Effector memory CD4-positive, alpha-beta T cell (primary cell): ENCODE data around the gene HMX3.
A peak's percentile ranks its signal among the peaks of the same experiment; 100 is the strongest.

Experiments
- DNase-seq, 3 donors: peaks; one replicate each; pipeline ENCODE4 v3.0.0-alpha.2; 2020
- H3K27ac ChIP-seq: 2 replicates; pipeline ENCODE4 v1.7.0; 2013; ENCODE audit warnings: mild to moderate bottlenecking, low read length, moderate library complexity; ENCODE audit not compliant: insufficient read depth, poor library complexity, severe bottlenecking
- H3K27me3 ChIP-seq: replicated peaks from 2 replicates; pipeline ENCODE4 v1.7.0; 2013; ENCODE audit warnings: mild to moderate bottlenecking, low read length; ENCODE audit not compliant: insufficient read depth, control insufficient read depth, poor library complexity, severe bottlenecking
- H3K36me3 ChIP-seq: 2 replicates; pipeline ENCODE4 v1.7.0; 2013; ENCODE audit warnings: mild to moderate bottlenecking, low read length, moderate library complexity; ENCODE audit not compliant: control insufficient read depth, insufficient read depth
- H3K4me1 ChIP-seq: 2 replicates; pipeline ENCODE4 v1.7.0; 2013; ENCODE audit warnings: low read length, mild to moderate bottlenecking; ENCODE audit not compliant: control insufficient read depth, insufficient read depth, poor library complexity, severe bottlenecking
- H3K4me3 ChIP-seq: 2 replicates; pipeline ENCODE4 v1.7.0; 2013; ENCODE audit warnings: low read length, low read depth, mild to moderate bottlenecking; ENCODE audit not compliant: insufficient read depth, poor library complexity, severe bottlenecking
- H3K9me3 ChIP-seq: 2 replicates; pipeline ENCODE4 v1.7.0; 2013; ENCODE audit warnings: mild to moderate bottlenecking, low read length, moderate library complexity; ENCODE audit not compliant: control insufficient read depth

The HMX3 gene

DNA sequence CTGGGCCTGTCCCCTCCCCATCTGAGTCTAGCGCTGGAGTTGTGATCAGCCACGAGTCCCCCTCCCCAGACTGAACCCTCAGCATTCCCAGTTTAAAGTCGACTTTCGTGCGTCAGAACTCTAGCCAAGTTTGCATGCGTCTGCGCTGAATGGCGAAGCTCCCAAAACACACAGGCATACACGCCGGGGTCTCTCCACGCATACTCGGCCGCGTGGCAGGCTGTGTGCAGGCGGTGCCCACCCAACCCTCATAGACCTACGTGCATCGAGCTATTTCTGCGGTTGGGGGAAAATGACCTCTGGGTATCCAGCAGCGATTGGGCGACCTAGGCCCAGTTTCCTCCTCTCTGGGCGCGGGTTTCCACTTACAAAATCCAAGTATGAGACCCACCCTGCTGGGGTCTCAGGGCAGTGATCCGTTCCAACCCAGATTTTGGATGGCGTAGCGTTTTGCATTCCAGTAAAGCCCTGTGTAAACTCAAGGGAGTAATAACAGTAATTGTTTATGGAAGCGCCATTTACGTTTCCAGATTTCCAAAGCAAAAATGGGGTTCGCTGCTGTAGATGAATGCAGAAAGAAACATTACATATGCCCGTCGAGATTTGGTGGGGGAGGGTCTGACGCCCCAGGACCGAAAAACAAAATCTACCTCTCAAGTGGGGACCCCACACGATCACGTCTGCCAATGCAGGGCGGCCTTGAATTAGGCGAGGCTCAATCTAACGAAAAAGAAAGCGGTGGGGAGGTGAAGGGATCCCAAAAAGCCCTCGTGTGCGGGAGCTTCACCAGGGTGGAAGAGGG is 2.0 kb upstream of the HMX3 start:
- Histone ChIP-seq H3K36me3 (no peaks in the 10 kb centered on the region), H3K4me3 (no peak overlapping the region), H3K27ac (no peak overlapping the region), H3K9me3 (no peaks in the 10 kb centered on the region), H3K4me1 (peaks cover 49% of the 10 kb centered on the region), H3K27me3 (peaks cover 76% of the 10 kb centered on the region)
- DNase-seq: no peak

DNA sequence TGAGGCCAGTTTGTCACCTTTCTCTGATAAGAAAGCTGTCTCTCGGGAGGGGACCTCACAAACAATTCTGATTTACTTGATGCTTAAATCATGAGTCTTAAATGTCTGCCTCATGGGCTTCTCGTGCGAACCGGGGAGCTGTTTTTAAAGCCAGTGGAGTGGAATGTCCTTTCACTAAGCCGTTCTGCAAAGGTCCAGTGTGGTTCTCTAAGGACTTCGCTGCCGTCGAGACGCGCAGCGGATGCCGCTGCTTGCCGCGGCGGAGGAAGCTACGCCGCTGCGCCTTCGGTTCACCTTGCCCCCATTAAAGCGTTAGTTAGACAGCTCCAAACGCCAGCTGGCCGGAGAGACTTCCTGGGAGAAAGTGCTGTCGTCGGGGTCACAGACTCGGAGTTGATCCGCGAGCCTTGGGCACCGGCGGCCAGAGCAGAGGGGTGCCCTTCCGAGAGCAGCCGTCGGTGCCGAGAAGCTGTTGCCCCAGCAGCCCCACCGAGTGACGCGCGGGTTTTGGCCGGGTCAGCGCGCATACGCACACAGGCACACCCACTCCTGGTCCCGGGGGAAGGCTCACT is 1.3 kb upstream of the HMX3 start:
- H3K9me3 ChIP-seq: no peaks in the 10 kb centered on the region
- H3K27me3 ChIP-seq: peaks cover 79% of the 10 kb centered on the region
- H3K36me3 ChIP-seq: no peaks in the 10 kb centered on the region
- H3K4me1 ChIP-seq: peaks cover 51% of the 10 kb centered on the region
- H3K4me3 ChIP-seq: peak overlapping the region; percentile 68
- DNase-seq: no peak
- H3K27ac ChIP-seq: no peak overlapping the region

DNA sequence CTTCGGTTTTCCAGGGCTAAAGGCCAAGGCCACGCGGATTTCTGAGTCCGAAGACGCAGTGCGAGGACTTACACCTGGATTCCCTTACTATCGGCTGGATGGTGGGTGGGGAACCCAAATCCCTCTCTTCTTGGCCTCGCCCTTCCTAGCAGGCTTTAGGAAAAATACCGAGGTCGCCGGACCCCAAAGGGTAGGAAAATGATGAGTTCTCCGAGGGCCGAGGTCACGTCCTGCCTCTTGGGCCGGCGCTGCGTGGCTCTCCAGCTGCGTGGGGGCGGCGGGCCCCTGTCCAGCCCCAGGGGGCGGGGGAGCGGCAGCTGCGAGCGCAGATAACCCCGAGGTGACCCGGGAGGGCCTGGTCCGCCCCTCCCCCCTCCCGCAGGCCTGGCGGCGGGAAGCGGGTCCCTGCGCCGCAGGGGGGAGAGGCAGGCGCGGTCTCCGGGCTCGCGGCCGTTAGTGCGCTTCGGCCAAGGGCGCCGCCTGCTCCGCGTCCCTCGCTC is 805 bp upstream of the HMX3 start:
- no peak overlapping the region for H3K27ac ChIP-seq
- no peaks in the 10 kb centered on the region for H3K9me3 ChIP-seq
- no peak for DNase-seq
- H3K36me3 ChIP-seq: no peaks in the 10 kb centered on the region
- H3K27me3 ChIP-seq: peaks cover 84% of the 10 kb centered on the region
- peak overlapping the region; percentile 68 for H3K4me3 ChIP-seq
- H3K4me1 ChIP-seq: peaks cover 57% of the 10 kb centered on the region

DNA sequence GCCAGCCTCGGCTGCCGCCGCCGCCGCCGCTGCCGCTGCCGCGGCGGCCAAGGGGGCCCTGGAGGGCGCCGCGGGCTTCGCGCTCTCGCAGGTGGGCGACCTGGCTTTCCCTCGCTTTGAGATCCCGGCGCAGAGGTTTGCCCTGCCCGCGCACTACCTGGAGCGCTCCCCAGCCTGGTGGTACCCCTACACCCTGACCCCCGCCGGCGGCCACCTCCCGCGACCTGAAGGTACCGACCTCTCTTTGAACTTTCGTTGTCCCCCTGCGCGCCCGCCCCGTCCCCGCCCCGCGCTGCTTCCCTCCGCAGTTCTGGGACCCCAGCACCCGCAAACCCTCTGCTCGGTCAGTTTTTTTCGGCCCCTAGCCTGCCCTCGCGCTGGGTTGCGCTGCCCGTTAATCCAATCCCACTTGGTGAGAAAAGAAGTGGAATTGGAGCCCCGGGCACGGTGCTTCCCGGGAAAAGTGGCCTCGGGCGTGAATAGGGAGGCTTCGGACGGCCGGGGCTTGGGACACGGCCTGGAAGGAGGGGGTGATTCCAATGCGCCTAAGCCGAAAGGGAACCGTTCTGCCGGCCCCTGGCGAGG is 543 bp downstream of the HMX3 start:
- peaks cover 61% of the 10 kb centered on the region for H3K4me1 ChIP-seq
- DNase-seq: no peak
- H3K9me3 ChIP-seq: no peaks in the 10 kb centered on the region
- no peak overlapping the region for H3K27ac ChIP-seq
- H3K27me3 ChIP-seq: peaks cover 93% of the 10 kb centered on the region
- no peak overlapping the region for H3K4me3 ChIP-seq
- H3K36me3 ChIP-seq: no peaks in the 10 kb centered on the region

DNA sequence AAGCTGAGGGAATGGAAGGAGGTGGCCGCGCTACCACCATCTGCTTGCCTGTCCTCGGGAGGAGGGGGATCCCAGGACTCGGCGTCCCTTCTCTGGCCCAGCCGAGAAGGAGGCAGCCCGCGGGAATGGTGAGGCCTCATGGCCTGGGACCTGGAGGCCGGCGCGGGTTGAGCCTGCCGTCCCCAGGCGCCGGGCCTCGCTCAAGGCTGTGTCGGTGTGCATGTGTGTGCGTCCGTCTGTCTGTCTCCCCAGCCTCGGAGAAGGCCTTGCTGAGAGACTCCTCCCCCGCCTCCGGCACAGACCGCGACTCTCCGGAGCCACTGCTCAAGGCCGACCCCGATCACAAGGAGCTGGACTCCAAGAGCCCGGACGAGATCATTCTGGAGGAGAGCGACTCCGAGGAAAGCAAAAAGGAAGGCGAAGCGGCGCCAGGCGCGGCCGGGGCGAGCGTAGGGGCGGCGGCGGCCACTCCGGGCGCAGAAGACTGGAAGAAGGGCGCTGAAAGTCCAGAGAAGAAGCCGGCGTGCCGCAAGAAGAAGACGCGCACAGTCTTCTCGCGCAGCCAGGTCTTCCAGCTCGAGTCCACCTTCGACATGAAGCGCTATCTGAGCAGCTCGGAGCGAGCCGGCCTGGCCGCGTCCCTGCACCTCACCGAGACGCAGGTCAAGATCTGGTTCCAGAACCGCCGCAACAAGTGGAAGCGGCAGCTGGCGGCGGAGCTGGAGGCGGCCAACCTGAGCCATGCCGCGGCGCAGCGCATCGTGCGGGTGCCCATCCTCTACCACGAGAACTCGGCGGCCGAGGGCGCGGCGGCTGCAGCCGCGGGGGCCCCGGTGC is 1.3 kb downstream of the HMX3 start:
- Histone ChIP-seq H3K4me1 (peaks cover 63% of the 10 kb centered on the region), H3K27ac (no peak overlapping the region), H3K36me3 (no peaks in the 10 kb centered on the region), H3K9me3 (no peaks in the 10 kb centered on the region), H3K4me3 (peak overlapping the region; percentile 51), H3K27me3 (peaks cover 94% of the 10 kb centered on the region)
- DNase-seq: no peak

DNA sequence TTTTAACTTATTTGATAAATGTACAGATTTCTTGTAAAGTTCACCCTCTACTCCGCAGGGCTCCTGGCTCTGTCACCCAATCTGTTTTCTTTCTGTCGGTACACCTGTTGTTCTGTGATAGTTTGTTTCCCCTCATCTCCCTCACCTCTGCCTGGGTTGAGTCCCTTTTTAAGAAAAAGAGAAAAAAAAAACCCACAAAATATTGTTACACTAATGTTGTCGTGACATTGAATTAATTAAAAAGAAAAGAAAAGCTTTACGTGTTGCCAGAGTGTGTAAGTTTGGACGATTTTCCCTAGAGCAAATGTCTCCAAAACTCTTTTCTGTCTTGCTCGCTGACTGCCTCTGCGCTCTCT is 3.4 kb downstream of the HMX3 start:
- Histone ChIP-seq H3K4me1 (peaks cover 61% of the 10 kb centered on the region), H3K9me3 (no peaks in the 10 kb centered on the region), H3K27me3 (peaks cover 92% of the 10 kb centered on the region), H3K4me3 (no peak overlapping the region), H3K36me3 (no peaks in the 10 kb centered on the region), H3K27ac (no peak overlapping the region)
- DNase-seq: no peak

GRCh38 chr10:123139521-123140163 is 3.9 kb downstream of the HMX3 start:
- Histone ChIP-seq H3K4me1 (peaks cover 61% of the 10 kb centered on the region), H3K36me3 (no peaks in the 10 kb centered on the region)

GRCh38 chr10:123140164-123140982 is 4.6 kb downstream of the HMX3 start:
- DNase-seq: no peak
- H3K4me3 ChIP-seq: no peak overlapping the region
- H3K27ac ChIP-seq: no peak overlapping the region
- peaks cover 61% of the 10 kb centered on the region for H3K4me1 ChIP-seq
- H3K36me3 ChIP-seq: no peaks in the 10 kb centered on the region
- H3K9me3 ChIP-seq: no peaks in the 10 kb centered on the region
- peaks cover 90% of the 10 kb centered on the region for H3K27me3 ChIP-seq

More at GRCh38 chr10:123139521-123140163, 3.9 kb downstream of the HMX3 start:
- DNase-seq: no peak
- Histone ChIP-seq H3K9me3 (no peaks in the 10 kb centered on the region), H3K27ac (no peak overlapping the region), H3K4me3 (no peak overlapping the region), H3K27me3 (peaks cover 90% of the 10 kb centered on the region)

GRCh38 chr10:123140983-123141390 is 5.2 kb downstream of the HMX3 start:
- Histone ChIP-seq H3K9me3 (no peaks in the 10 kb centered on the region), H3K4me1 (peaks cover 62% of the 10 kb centered on the region), H3K36me3 (no peaks in the 10 kb centered on the region), H3K27ac (no peak overlapping the region), H3K27me3 (peaks cover 90% of the 10 kb centered on the region), H3K4me3 (no peak overlapping the region)
- no peak for DNase-seq
